Measurements from ENCODE around the gene RMRP. TPM values are rescaled to one million over a fixed set of nuclear protein-coding genes. Genes with fewer than 3 reads are reported as not detected.

The RMRP gene
- total RNA-seq, 1 donor from 2014 or later = 12,614 TPM

GRCh38 chr9:35687306-35687705, 29.5 kb upstream of the RMRP start:
- no peak for DNase-seq (ENCODE audit: low spot score)

GRCh38 chr9:35686222-35687203, 28.7 kb upstream of the RMRP start:
- peak; percentile 60 for DNase-seq (ENCODE audit: low spot score)

- no peak for DNase-seq (ENCODE audit: low spot score)
Measured at GRCh38 chr9:35685506-35685905, 27.7 kb upstream of the RMRP start.

- DNase-seq (ENCODE audit: low spot score) = no peak
Measured at GRCh38 chr9:35684921-35685320, 27.1 kb upstream of the RMRP start.

- DNase-seq (ENCODE audit: low spot score) = no peak
Measured at GRCh38 chr9:35683323-35683722, 25.5 kb upstream of the RMRP start.

- no peak for DNase-seq (ENCODE audit: low spot score)
Measured at GRCh38 chr9:35682520-35683315, 24.9 kb upstream of the RMRP start.

- no peak for DNase-seq (ENCODE audit: low spot score)
Measured at GRCh38 chr9:35682051-35682450, 24.2 kb upstream of the RMRP start.

- no peak for DNase-seq (ENCODE audit: low spot score)
Measured at GRCh38 chr9:35681341-35682002, 23.7 kb upstream of the RMRP start.

- DNase-seq (ENCODE audit: low spot score) = no peak
Measured at GRCh38 chr9:35680331-35681105, 22.7 kb upstream of the RMRP start.

GRCh38 chr9:35679766-35680330, 22.0 kb upstream of the RMRP start:
- no peak for DNase-seq (ENCODE audit: low spot score)

- no peak for DNase-seq (ENCODE audit: low spot score)
Measured at GRCh38 chr9:35679091-35679490, 21.3 kb upstream of the RMRP start.

GRCh38 chr9:35675732-35676392, 18.0 kb upstream of the RMRP start:
- peak; percentile 67 for DNase-seq (ENCODE audit: low spot score)

- no peak for DNase-seq (ENCODE audit: low spot score)
Measured at GRCh38 chr9:35675204-35675603, 17.4 kb upstream of the RMRP start.

- DNase-seq (ENCODE audit: low spot score) = no peak
Measured at GRCh38 chr9:35674025-35674361, 16.2 kb upstream of the RMRP start.

GRCh38 chr9:35673132-35674024, 15.6 kb upstream of the RMRP start, which contains the start of gene CA9:
TSS of gene CA9 (plus strand) at chr9:35673928. CDS start at chr9:35673960, 32 bp downstream.
- no peak for DNase-seq (ENCODE audit: low spot score)

GRCh38 chr9:35669331-35670145, 11.7 kb upstream of the RMRP start:
- DNase-seq (ENCODE audit: low spot score) = no peak

GRCh38 chr9:35667939-35668338, 10.1 kb upstream of the RMRP start:
- DNase-seq (ENCODE audit: low spot score) = no peak

GRCh38 chr9:35666549-35666948, 8.7 kb upstream of the RMRP start:
- DNase-seq (ENCODE audit: low spot score) = no peak
